Measurements from ENCODE around the gene PTCRA.

DNA sequence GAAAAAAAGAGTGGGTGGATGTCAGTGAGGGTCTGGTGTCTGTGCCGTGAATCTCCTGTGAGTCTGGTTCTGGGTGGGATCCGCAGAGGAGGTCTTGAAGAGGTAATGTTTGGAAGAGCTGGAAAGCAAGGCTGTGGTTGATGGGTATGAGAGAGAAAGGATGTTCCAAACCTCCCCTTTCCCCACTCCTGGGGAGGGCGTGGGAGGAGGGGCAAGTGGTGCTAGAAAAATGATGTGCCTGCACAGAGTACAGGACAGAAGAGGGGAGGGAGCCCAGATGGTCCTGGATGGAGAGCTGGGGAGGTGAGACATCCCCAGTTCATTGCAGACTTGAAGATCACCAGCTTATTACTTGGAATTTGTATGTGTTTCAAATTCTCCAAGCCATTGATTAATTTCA lies 16.6 kb downstream of the PTCRA start:
- no peak for TF ChIP-seq POLR2A (IDR thresholded peaks at IDR 0.05)
- TF ChIP-seq, protein P1, sequence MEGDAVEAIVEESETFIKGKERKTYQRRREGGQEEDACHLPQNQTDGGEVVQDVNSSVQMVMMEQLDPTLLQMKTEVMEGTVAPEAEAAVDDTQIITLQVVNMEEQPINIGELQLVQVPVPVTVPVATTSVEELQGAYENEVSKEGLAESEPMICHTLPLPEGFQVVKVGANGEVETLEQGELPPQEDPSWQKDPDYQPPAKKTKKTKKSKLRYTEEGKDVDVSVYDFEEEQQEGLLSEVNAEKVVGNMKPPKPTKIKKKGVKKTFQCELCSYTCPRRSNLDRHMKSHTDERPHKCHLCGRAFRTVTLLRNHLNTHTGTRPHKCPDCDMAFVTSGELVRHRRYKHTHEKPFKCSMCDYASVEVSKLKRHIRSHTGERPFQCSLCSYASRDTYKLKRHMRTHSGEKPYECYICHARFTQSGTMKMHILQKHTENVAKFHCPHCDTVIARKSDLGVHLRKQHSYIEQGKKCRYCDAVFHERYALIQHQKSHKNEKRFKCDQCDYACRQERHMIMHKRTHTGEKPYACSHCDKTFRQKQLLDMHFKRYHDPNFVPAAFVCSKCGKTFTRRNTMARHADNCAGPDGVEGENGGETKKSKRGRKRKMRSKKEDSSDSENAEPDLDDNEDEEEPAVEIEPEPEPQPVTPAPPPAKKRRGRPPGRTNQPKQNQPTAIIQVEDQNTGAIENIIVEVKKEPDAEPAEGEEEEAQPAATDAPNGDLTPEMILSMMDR (IDR thresholded peaks at IDR 0.05): no peak
- TF ChIP-seq EP300 (IDR thresholded peaks at IDR 0.05): no peak

Data from stomach (tissue), 4 donors.